ENCODE measurements around the gene GUCY1A2. TPM values are rescaled to one million over a fixed set of nuclear protein-coding genes. Genes with fewer than 3 reads are reported as not detected.

Gene GUCY1A2
- total RNA-seq, 2 donors from 2014 or later: 3.7 to 5.3 TPM

DNA sequence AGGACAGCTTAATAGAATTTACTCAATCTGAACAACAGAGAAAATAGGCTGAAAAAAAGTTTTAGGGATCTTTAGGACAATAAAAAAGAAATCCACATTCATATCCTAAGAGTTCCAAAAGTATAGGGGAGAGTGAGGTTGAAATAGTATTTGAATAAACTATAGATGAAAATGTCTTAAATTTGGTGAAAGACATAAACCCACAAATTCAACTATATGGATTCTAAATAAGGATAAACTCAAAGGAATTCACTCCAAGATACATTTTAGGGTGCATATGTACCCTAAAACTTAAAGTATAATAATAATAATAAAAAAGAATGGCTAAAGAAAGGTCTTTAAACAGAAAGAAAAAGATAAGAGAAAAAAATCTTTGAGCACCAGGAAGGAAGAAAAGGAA, 203.1 kb downstream of the GUCY1A2 start:
- no peak for DNase-seq

DNA sequence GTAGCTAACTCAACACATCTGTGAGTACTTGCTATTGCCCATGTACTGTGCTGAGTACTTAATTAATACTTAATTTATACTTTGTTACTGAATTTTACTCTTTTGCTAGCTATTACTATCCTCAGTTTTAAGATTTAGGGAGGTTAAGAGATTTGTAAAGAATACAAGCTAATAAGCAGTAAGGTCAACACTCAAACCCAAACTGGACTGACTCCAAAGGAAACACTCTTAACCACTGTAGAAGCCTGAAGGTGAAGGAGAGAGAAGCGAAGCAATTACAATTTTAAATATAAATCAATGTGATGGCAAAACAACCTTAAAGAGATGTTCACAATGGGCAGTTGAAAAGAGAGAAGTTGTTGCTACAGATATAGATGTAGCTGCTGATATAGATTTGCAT, 204.5 kb downstream of the GUCY1A2 start:
- TF ChIP-seq, protein P1, sequence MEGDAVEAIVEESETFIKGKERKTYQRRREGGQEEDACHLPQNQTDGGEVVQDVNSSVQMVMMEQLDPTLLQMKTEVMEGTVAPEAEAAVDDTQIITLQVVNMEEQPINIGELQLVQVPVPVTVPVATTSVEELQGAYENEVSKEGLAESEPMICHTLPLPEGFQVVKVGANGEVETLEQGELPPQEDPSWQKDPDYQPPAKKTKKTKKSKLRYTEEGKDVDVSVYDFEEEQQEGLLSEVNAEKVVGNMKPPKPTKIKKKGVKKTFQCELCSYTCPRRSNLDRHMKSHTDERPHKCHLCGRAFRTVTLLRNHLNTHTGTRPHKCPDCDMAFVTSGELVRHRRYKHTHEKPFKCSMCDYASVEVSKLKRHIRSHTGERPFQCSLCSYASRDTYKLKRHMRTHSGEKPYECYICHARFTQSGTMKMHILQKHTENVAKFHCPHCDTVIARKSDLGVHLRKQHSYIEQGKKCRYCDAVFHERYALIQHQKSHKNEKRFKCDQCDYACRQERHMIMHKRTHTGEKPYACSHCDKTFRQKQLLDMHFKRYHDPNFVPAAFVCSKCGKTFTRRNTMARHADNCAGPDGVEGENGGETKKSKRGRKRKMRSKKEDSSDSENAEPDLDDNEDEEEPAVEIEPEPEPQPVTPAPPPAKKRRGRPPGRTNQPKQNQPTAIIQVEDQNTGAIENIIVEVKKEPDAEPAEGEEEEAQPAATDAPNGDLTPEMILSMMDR (conservative IDR thresholded peaks at IDR 0.05): no peak
- Mint-ChIP-seq H3K36me3 (ENCODE audit: low read depth) (no peaks in the 10 kb centered on the region), H3K4me3 (no peak overlapping the region), H3K27me3 (ENCODE audit: insufficient read depth) (no peaks in the 10 kb centered on the region), H3K9me3 (no peaks in the 10 kb centered on the region), H3K27ac (no peak overlapping the region), H3K4me1 (peaks cover 9% of the 10 kb centered on the region)
- Histone ChIP-seq H3K9ac (ENCODE audit: extremely low read depth, low read length, poor library complexity, severe bottlenecking) (no peak overlapping the region), H3K36me3 (ENCODE audit: control insufficient read depth, insufficient read depth, low read length) (no peaks in the 10 kb centered on the region), H3K27me3 (ENCODE audit: control insufficient read depth, insufficient read depth, low read length, poor library complexity, severe bottlenecking) (no peaks in the 10 kb centered on the region), H3K4me3 (ENCODE audit: low read length) (no peak overlapping the region), H3K4me1 (ENCODE audit: control insufficient read depth, insufficient read depth, low read length) (no peaks in the 10 kb centered on the region), H3K9me3 (ENCODE audit: control insufficient read depth, low read length) (no peaks in the 10 kb centered on the region), H3K27ac (ENCODE audit: low read depth, low read length) (no peak overlapping the region)
- WGBS, 2 experiments (ENCODE audit: insufficient coverage in 1 of 2, insufficient read length in 1 of 2): no CpG with 5 or more reads among the region's 1 CpG
- DNase-seq: no peak

More for the DNA sequence above, 203.1 kb downstream of the GUCY1A2 start:
- Mint-ChIP-seq H3K9me3 (no peaks in the 10 kb centered on the region), H3K27ac (no peak overlapping the region), H3K27me3 (ENCODE audit: insufficient read depth) (no peaks in the 10 kb centered on the region), H3K4me3 (no peak overlapping the region), H3K4me1 (peaks cover 9% of the 10 kb centered on the region), H3K36me3 (ENCODE audit: low read depth) (no peaks in the 10 kb centered on the region)
- H3K36me3 ChIP-seq (ENCODE audit: control insufficient read depth, insufficient read depth, low read length): no peaks in the 10 kb centered on the region
- no peaks in the 10 kb centered on the region for H3K9me3 ChIP-seq (ENCODE audit: control insufficient read depth, low read length)
- TF ChIP-seq, protein P1 (conservative IDR thresholded peaks at IDR 0.05): no peak
- no peak overlapping the region for H3K4me3 ChIP-seq (ENCODE audit: low read length)
- H3K9ac ChIP-seq (ENCODE audit: extremely low read depth, low read length, poor library complexity, severe bottlenecking): no peak overlapping the region
- no peak overlapping the region for H3K27ac ChIP-seq (ENCODE audit: low read depth, low read length)
- no peaks in the 10 kb centered on the region for H3K27me3 ChIP-seq (ENCODE audit: control insufficient read depth, insufficient read depth, low read length, poor library complexity, severe bottlenecking)
- H3K4me1 ChIP-seq (ENCODE audit: control insufficient read depth, insufficient read depth, low read length): no peaks in the 10 kb centered on the region

GRCh38 chr11:106794058-106794457, 224.2 kb downstream of the GUCY1A2 start:
- H3K27me3 ChIP-seq (ENCODE audit: control insufficient read depth, insufficient read depth, low read length, poor library complexity, severe bottlenecking): no peaks in the 10 kb centered on the region
- H3K4me3 ChIP-seq (ENCODE audit: low read length): no peak overlapping the region
- H3K4me3 Mint-ChIP-seq: no peak overlapping the region
- H3K4me1 Mint-ChIP-seq: peaks cover 3% of the 10 kb centered on the region
- no peaks in the 10 kb centered on the region for H3K9me3 ChIP-seq (ENCODE audit: control insufficient read depth, low read length)
- TF ChIP-seq, protein P1 (conservative IDR thresholded peaks at IDR 0.05): no peak
- H3K4me1 ChIP-seq (ENCODE audit: control insufficient read depth, insufficient read depth, low read length): no peaks in the 10 kb centered on the region
- H3K36me3 Mint-ChIP-seq (ENCODE audit: low read depth): no peaks in the 10 kb centered on the region
- peaks cover 7% of the 10 kb centered on the region for H3K9me3 Mint-ChIP-seq
- no peaks in the 10 kb centered on the region for H3K27me3 Mint-ChIP-seq (ENCODE audit: insufficient read depth)
- no peak overlapping the region for H3K27ac ChIP-seq (ENCODE audit: low read depth, low read length)
- no peak overlapping the region for H3K9ac ChIP-seq (ENCODE audit: extremely low read depth, low read length, poor library complexity, severe bottlenecking)
- no peak overlapping the region for H3K27ac Mint-ChIP-seq
- no peak for DNase-seq
- no peaks in the 10 kb centered on the region for H3K36me3 ChIP-seq (ENCODE audit: control insufficient read depth, insufficient read depth, low read length)

Measured in endodermal cell (in vitro differentiated cells).